HG03066 (cell line): Measurements from ENCODE around the gene NPTX2.

ENCODE experiments used
- ATAC-seq: cut with Tn5 transposase; IDR thresholded peaks from one replicate; pipeline ENCODE4 v1.9.1; 2021; ENCODE audit warnings: low read depth; ENCODE audit not compliant: unreplicated experiment

The NPTX2 gene

GRCh38 chr7:98651760-98652159 lies 34.7 kb downstream of the NPTX2 start:
- ATAC-seq = no peak

- ATAC-seq = no peak
These were observed 36.7 kb downstream of the NPTX2 start for GRCh38 chr7:98653601-98654310.

- ATAC-seq = no peak
These were observed 37.6 kb downstream of the NPTX2 start for GRCh38 chr7:98654524-98655272.

- no peak for ATAC-seq
These were observed 38.5 kb downstream of the NPTX2 start for GRCh38 chr7:98655611-98656010.

GRCh38 chr7:98656899-98657298 lies 39.8 kb downstream of the NPTX2 start:
- no peak for ATAC-seq

- no peak for ATAC-seq
These were observed 40.7 kb downstream of the NPTX2 start for GRCh38 chr7:98657736-98658135.

GRCh38 chr7:98659756-98660155 lies 42.7 kb downstream of the NPTX2 start:
- no peak for ATAC-seq

GRCh38 chr7:98661607-98662006 lies 44.5 kb downstream of the NPTX2 start:
- ATAC-seq = no peak

GRCh38 chr7:98662289-98662688 lies 45.2 kb downstream of the NPTX2 start:
- ATAC-seq = no peak

GRCh38 chr7:98664882-98665281 lies 47.8 kb downstream of the NPTX2 start:
- no peak for ATAC-seq

- ATAC-seq = no peak
These were observed 51.2 kb downstream of the NPTX2 start for GRCh38 chr7:98668255-98668654.

GRCh38 chr7:98669329-98670000 lies 52.4 kb downstream of the NPTX2 start:
- ATAC-seq = no peak

GRCh38 chr7:98670186-98670585 lies 53.1 kb downstream of the NPTX2 start:
- no peak for ATAC-seq

GRCh38 chr7:98671733-98672331 lies 54.7 kb downstream of the NPTX2 start:
- no peak for ATAC-seq

GRCh38 chr7:98674461-98674860 lies 57.4 kb downstream of the NPTX2 start:
- ATAC-seq = no peak

- no peak for ATAC-seq
These were observed 57.8 kb downstream of the NPTX2 start for GRCh38 chr7:98674881-98675280.

GRCh38 chr7:98678215-98678614 lies 61.1 kb downstream of the NPTX2 start:
- ATAC-seq = no peak
